HepG2 (cell line): ENCODE results near the gene TOP1. TPM values are rescaled to one million over a fixed set of nuclear protein-coding genes. Genes with fewer than 3 reads are reported as not detected.

Source experiments
- ATF6 ChIP-seq: sonication (generic); formaldehyde crosslinking; conservative IDR thresholded peaks from 2 replicates; pipeline ENCODE4 v1.4.0; 2020; ENCODE audit warnings: missing genetic modification reagents
- ATF7 ChIP-seq, 2 experiments: fragments of 450-650 bp in 1 of 2; sonication (generic) in 1 of 2; formaldehyde crosslinking in 1 of 2; IDR thresholded peaks; 2 replicates each; pipeline versions ENCODE4 v1.4.0 to v1.6.1; 2016 to 2020; ENCODE audit warnings: antibody characterized with exemption in 1 of 2, mild to moderate bottlenecking in 1 of 2, missing genetic modification reagents in 1 of 2
- HBP1 ChIP-seq: IDR thresholded peaks from 2 replicates; pipeline ENCODE4 v1.6.1; 2016; ENCODE audit warnings: low read depth, control low read depth
- SKI ChIP-seq: fragments of 450-650 bp; IDR thresholded peaks from one replicate; pipeline ENCODE4 v1.6.1; 2018; ENCODE audit warnings: mild to moderate bottlenecking; ENCODE audit not compliant: partially characterized antibody
- TEAD2 ChIP-seq: sonication (generic); formaldehyde crosslinking; IDR thresholded peaks from 2 replicates; pipeline ENCODE4 v1.9.0; 2021; ENCODE audit warnings: missing genetic modification reagents
- ZNF296 ChIP-seq: sonication (generic); formaldehyde crosslinking; conservative IDR thresholded peaks from 2 replicates; pipeline ENCODE4 v1.5.0; 2020; ENCODE audit warnings: mild to moderate bottlenecking, missing genetic modification reagents
- ZNF713 ChIP-seq: sonication (generic); formaldehyde crosslinking; IDR thresholded peaks from 2 replicates; pipeline ENCODE4 v1.4.0; 2020; ENCODE audit warnings: mild to moderate bottlenecking, missing genetic modification reagents
- ZSCAN22 ChIP-seq: sonication (generic); formaldehyde crosslinking; IDR thresholded peaks from 2 replicates; pipeline ENCODE4 v1.4.0; 2020; ENCODE audit warnings: mild to moderate bottlenecking, missing genetic modification reagents
- ZSCAN30 ChIP-seq: sonication (generic); formaldehyde crosslinking; IDR thresholded peaks from 2 replicates; pipeline ENCODE4 v1.5.0; 2020; ENCODE audit warnings: mild to moderate bottlenecking, missing genetic modification reagents
- polyA plus RNA-seq, 8 experiments: library from polyadenylated mRNA; depleted of rRNA in 3 of 8; stranded (reverse) in 7 of 8; unstranded in 1 of 8; fragments of >200 nt; fragmentation: Illumina TruSeq in 4 of 8; extraction: Trizol in 4 of 8; gene quantifications; 2 replicates each; pipeline versions ENCODE4 v1.2.1 to v1.2.3, GENCODE V29; 2011 to 2016; ENCODE audit warnings: low read depth in 4 of 8, missing spikeins in 1 of 8, mixed read lengths in 1 of 8; ENCODE audit not compliant: insufficient read depth in 1 of 8
- total RNA-seq, 5 experiments: library from RNA; depleted of rRNA; stranded (reverse); fragments of >200 nt; fragmentation: Illumina TruSeq; extraction: Trizol; gene quantifications; 2 replicates each; pipeline ENCODE4 v1.2.3, GENCODE V29; 2016; ENCODE audit warnings: low read depth in 1 of 5
- TF ChIP-seq, protein P1 (sequence below), 2 experiments: sonication (generic) in 1 of 2; formaldehyde crosslinking in 1 of 2; IDR thresholded peaks; 2 replicates each; pipeline versions ENCODE4 v1.4.0 to v1.6.1; 2016 to 2020; ENCODE audit warnings: borderline replicate concordance in 1 of 2, low read depth in 1 of 2, mild to moderate bottlenecking in 1 of 2, missing genetic modification reagents in 1 of 2
- TF ChIP-seq, protein P2 (sequence below): sonication (generic); formaldehyde crosslinking; IDR thresholded peaks from 2 replicates; pipeline ENCODE4 v1.4.0; 2020; ENCODE audit warnings: missing genetic modification reagents

Gene TOP1
- total and polyA plus RNA-seq, 2 of the 13 experiments (the other 11 are each of a cell fraction or from before 2014, with no cell fraction given), result 10.2 to 19.4 TPM

GRCh38 chr20:41000628-41001027, 28.0 kb upstream of the TOP1 start (continued):
- TF ChIP-seq ZNF713 (no peak), SKI (no peak), TEAD2 (no peak), ZNF296 (CRISPR knock-in tag) (no peak), ATF6 (CRISPR knock-in tag) (no peak), ATF7 (IDR thresholded peaks at IDR 0.05) (no peak), ATF7 (CRISPR knock-in tag; IDR thresholded peaks at IDR 0.05) (no peak), HBP1 (CRISPR knock-in tag) (no peak), ZSCAN22 (CRISPR knock-in tag) (no peak), ZSCAN30 (no peak)
- TF ChIP-seq, protein P1, sequence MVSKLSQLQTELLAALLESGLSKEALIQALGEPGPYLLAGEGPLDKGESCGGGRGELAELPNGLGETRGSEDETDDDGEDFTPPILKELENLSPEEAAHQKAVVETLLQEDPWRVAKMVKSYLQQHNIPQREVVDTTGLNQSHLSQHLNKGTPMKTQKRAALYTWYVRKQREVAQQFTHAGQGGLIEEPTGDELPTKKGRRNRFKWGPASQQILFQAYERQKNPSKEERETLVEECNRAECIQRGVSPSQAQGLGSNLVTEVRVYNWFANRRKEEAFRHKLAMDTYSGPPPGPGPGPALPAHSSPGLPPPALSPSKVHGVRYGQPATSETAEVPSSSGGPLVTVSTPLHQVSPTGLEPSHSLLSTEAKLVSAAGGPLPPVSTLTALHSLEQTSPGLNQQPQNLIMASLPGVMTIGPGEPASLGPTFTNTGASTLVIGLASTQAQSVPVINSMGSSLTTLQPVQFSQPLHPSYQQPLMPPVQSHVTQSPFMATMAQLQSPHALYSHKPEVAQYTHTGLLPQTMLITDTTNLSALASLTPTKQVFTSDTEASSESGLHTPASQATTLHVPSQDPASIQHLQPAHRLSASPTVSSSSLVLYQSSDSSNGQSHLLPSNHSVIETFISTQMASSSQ (IDR thresholded peaks at IDR 0.05; ENCODE audit: low read depth), result no peak
- TF ChIP-seq, protein P1 (CRISPR knock-in tag; IDR thresholded peaks at IDR 0.05; ENCODE audit: borderline replicate concordance), result no peak
- TF ChIP-seq, protein P2, sequence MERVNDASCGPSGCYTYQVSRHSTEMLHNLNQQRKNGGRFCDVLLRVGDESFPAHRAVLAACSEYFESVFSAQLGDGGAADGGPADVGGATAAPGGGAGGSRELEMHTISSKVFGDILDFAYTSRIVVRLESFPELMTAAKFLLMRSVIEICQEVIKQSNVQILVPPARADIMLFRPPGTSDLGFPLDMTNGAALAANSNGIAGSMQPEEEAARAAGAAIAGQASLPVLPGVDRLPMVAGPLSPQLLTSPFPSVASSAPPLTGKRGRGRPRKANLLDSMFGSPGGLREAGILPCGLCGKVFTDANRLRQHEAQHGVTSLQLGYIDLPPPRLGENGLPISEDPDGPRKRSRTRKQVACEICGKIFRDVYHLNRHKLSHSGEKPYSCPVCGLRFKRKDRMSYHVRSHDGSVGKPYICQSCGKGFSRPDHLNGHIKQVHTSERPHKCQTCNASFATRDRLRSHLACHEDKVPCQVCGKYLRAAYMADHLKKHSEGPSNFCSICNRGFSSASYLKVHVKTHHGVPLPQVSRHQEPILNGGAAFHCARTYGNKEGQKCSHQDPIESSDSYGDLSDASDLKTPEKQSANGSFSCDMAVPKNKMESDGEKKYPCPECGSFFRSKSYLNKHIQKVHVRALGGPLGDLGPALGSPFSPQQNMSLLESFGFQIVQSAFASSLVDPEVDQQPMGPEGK (CRISPR knock-in tag), result no peak
